ENCODE results near the gene TP53RK.
A peak's percentile ranks its signal among the peaks of the same experiment; 100 is the strongest.
"Not testable (repeated sequence)": the region's sequence is repeated elsewhere in the genome, so short reads cannot be mapped to it uniquely, and the experiment has no call there.

TP53RK gene

DNA sequence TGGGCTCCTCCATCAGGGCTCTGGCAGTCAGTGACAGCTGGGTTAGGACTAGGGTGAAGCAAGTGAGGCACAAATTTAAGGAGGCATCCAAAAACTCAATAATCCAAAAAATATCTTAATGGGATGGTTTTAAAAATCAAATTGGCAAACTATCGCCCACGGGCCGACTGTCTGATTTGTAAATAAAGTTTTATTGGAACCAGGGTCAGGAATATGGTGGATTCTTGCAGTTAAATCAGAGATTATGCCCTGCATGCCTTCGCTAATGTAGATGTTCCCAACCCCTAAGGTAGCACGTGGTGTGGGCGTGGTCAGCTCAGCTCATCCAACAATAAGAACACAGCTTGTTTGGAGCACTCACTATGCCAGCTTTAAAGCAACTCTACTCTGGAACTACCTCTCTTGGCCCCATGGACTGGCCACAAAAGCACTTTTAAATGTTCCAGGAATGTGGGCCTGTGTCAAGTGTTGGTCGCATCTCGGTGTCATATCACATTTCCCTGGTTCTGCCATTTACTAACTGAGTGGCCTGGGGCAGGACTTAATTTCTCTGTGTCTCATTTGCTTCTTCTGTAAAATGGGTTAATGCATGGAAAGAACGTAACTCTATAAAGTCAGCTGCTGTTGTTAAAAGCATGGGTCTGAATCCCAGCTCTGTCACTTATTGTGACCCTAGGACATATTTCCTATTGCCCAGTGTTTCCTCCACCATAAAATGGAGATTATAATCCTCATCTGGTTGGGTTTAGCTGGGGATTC, 7.0 kb downstream of the TP53RK start:
- DNase-seq, result no peak

DNA sequence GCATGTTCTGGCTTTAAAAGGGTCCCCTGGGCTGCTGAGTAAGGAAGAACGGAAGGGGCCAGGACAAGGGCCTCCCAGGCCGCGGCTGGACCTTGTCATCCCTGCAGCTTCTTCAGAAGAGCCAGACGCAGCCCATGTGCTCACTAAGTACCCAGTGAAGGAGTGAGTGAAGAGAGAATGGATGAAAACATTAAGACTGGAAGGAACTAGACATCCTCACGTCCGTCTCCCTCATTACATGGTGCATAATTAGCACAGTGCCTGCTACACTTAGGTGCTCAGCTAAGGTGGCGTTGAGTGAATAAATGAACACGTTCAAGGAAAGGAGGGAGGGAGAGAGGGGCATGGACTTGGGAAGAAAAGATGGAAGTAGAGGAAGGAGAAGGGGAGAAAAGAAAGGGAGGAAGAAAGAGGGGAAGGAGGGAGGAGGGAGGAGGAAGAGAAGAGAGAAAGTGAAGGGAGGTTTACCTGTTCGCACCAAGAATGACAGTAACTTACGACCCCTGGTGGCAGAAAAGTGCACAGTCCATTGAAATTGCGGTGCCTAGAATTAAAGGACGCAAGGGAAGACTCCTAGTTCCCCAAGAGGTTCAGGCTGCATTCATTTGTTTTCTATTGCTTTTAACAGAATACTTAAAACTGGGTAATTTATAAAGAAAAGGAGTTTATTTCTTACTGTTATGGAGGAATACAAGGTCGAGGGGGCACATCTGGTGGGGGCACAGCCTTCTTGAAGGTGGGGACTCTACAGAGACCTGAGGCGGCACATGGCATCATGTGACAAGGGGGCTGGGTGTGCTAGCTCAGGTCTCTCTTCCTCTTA, 8.0 kb downstream of the TP53RK start:
- DNase-seq, result peak; percentile 74

- DNase-seq, result no peak
These were observed 8.6 kb downstream of the TP53RK start for GRCh38 chr20:46680684-46681031.

DNA sequence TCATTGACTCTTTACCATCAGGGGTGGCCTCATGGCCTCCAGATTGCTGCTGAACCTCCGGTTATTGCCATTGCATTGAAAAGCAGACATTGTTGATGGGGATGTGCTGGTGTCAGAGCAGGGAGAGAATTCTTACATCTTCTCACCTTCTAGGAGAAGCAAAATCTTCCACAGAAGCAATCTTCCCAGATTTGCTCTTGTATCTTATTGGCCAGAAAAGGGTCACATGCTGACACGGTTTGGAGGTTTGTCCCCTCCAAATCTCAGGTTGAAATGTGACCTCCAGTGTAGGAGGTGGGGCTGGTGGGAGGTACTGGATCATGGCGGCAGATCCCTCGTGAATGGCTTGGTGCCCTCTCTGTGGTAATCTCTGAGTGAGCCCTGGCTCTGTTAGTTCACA, 10.7 kb downstream of the TP53RK start:
- no peak for DNase-seq

DNA sequence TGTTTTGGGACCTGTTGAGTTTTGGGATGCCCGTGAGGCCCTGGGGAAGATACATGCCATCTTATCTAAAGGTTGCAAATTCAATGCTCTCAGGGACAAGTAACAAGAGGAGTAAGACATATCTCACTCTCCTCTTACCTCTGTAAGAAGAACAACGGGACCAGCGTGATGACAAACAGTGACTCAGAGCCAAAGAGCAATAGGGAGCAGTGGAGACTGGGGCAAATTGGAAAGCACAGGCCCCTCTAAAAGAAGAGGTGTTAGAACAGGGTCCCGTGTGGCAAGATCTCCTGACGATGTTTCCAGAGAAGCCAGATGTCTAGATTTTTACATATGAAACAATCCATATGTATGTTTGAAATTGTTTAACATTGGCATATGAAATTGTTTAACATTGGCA, 11.6 kb downstream of the TP53RK start:
- DNase-seq, result no peak

- not testable (repeated sequence) for DNase-seq
These were observed 12.5 kb downstream of the TP53RK start for GRCh38 chr20:46676649-46677316.

GRCh38 chr20:46674253-46675083, 14.8 kb downstream of the TP53RK start:
- no peak for DNase-seq

DNA sequence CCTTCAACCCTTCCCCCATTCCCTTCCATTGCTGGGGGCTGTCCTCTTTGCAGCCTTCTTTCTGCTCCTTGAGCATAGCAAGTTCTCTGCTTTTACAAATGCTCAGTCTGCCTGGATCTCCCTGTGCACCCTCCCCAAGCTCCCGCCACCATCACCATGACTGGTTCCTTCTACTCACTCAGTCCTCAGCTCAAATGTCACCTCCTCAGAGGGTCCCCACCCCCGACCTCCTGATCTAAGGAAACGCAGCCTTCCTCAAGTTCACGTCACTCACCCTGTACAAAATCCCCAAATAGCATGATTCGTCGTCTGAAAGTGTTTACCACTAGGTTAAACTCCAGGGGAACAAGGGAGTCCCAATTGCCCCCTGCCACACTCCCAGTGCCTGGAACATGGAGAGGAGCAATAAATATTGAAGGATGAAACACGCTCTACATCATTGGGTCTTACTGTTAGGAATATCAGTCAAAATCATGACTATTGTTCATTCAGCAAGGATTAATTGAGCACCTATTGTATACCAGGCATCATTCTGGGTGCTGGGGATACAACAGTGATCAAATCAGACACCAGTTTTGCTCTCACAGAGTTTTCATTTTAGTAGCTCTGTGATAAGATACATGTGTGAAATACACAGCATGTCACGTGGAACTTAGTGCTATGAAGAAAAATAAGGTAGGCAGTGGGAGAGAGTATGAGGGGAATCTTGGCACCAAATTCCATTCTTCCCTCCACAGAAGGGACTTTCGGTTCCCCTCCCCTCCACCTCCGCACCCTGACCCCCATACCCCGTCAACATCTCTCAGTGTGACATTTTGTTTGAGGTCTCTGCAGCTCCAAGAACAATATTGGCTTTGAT, 15.6 kb downstream of the TP53RK start:
- no peak for DNase-seq

- no peak for DNase-seq
These were observed 16.6 kb downstream of the TP53RK start for GRCh38 chr20:46672543-46673148.

DNA sequence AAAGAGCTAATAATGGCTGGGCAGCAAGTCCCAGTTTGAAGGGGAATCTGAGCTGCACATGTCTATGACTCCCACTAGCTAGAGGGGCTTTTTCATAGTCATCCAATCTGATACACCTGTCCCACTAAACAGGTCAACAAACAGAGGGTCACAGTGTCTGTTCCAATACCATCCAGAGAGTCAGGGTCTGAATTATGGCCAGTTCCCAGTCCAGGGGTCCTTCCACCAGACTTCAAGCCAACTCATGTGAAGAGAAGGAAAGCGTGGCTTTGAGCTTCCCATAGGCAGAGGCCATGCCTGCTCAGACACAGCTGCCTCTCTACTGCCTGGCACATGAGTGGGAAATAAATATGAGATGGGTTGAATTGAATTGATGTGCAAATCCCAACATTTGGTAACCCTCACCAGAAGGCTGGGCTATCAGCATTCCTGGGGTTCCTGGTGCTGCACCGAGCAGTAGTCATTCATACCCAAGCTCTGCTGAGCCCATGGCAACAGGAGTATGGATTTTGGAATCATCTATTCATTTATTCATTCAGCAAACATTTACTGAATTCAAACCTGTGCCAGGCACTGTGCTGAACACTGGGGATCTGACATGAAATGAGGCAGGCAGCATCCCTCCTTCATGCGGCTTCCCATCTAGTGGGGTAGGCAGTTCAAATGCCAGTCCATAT, 17.2 kb downstream of the TP53RK start:
- no peak for DNase-seq

DNA sequence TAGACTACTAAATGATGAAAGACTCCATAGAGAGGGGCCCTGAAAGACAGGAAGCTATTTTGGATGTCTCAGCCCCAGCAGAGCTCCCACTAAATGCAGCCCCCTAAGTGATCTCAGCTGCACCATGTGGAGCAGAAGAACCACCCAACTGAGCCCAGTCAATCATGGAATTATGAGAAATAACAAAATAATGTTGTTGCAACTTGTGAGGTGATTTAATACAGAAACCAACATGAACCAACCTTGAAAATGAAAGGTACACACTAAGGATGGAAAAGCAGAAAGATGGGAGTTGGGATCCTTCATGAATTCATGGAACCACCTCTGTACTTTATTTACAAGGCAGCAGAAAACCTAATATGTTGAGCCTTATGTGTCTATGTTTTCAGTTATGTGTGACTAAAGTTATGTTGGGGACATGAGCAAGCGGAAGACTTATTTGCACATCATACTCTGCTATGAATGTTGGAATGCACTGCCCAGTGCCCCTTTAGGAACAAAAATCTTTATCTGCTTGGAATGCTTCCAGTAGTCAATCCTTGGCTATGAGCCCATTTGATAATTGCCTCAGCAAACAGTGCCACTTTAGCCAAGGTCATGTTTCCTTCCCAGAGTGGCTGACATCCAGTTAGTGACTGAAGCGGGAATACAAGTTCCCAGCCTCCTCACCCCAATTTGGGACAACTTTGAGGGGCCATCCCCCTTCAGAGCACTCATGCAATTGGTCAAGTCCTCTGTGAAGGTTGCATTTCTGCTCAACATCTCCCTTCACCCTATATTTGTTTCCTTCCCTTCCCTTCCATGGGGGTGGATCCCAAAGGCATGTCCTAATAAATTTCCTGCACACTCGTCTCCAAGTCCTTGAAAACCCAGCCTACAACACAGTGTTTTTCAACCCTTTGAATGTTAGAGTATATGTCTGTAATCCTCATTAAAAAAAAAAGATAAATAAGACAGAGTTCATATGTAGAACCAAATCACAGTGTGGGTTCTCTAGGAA, 18.4 kb downstream of the TP53RK start:
- no peak for DNase-seq

DNA sequence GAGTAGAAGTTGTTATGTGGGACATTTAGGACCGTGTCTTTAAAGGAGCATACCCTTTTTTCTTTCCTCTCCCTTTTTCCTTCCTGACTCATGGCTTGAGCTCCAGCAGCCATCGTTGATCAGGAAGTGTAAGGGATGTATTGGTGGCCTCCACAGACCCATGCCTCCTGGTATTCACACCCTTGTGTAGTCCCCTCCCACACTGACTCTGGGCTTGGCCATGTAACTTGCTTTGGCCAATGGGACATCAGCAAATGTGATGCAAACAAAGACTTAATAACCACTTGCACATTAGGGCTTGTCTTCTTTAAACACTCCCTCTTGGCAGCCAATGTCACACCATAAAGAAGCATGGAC, 19.0 kb downstream of the TP53RK start:
- no peak for DNase-seq

- no peak for DNase-seq
These were observed 22.3 kb downstream of the TP53RK start for GRCh38 chr20:46666818-46667515.

- no peak for DNase-seq
These were observed 22.9 kb downstream of the TP53RK start for GRCh38 chr20:46666306-46666705.

DNA sequence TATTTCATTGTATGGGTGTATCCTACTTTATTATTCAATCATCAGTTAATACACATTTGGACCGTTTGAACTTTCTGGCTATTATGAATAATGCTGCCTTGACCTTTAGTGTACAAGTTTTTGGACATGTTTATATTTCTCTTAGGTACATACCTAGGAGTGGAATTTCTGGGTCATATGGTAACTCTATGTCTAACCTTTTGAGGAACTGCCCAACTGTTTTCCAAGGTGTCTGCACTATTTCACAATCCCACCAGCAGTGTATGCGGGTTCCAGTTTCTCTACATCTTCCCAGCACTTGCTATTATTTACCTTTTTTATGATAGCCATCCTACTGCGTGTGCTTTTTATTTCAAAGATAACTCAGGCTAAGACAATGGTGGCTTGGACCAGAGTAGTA, 23.6 kb downstream of the TP53RK start:
- DNase-seq, result no peak

- no peak for DNase-seq
These were observed 25.7 kb downstream of the TP53RK start for GRCh38 chr20:46663531-46663930.

DNA sequence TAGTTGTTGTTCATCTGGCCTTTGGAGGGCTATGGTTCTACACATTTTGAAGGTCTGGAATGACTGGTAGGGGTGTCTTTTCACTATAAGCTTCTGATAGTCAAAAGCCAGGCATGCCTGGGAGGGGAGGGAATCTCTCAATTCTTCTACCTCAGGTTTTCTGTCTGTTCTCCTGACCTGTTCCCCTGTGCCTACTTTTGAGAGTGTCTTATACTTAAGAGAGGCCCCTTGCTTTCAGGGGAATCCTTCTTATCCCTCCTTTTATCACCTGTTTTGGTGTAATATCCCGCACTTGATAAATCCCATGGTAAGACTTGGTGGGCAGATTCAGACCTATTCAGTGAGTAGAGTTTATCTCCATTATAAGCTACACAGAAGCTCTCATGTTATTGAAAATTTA, 27.6 kb downstream of the TP53RK start:
- DNase-seq, result no peak

DNA sequence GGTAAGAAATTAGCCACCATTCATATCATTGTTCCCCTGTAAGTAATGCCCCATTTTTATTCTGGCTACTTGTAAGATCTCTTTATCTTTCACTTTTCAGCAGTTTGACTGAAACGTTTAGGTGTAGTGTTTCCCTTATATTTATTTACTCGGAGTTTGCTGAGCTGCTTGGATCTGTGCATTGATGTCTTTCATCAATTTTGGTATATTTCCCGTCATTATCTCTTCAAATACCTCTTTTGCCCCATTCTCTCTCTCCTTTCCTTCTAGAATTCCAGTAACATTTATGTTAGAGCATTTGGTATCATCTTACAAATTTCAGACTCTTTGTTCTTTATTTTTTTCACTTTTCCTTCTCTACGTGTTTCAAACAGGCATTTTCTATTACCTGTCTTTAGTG, 28.8 kb downstream of the TP53RK start:
- no peak for DNase-seq

DNA sequence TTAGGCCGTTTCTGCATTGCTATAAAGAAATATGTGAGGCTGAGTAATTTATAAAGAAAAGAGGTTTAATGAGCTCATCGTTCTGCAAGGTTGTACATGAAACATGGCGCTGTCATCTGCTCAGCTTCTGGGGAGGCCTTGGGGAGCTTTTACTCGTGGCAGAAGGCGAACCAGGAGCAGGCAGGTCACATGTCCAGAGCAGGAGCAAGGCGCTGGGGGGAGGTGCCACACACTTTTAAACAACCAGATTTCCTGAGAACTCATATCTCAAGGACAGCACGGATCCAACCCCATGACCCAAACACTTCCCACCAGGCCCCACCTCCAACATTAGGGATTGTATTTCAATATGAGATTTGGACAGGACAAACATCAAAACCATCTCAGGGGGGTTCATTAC, 31.6 kb downstream of the TP53RK start:
- no peak for DNase-seq

Measured in CD4-positive, alpha-beta T cell treated with Interleukin-17A for 4 hours (primary cell).